Esophagus muscularis mucosa (tissue), 3 donors: ENCODE data around the gene ADK.

Experiments used
- CTCF ChIP-seq, 3 experiments: fragments of 200-600 bp in 2 of 3; fragments of 450-650 bp in 1 of 3; sonication (generic) in 2 of 3; IDR thresholded peaks; one replicate each; pipeline ENCODE4 v1.5.1; 2017 to 2019; ENCODE audit warnings: antibody characterized with exemption in 3 of 3, mild to moderate bottlenecking in 2 of 3, moderate library complexity in 1 of 3
- POLR2A ChIP-seq: fragments of 450-650 bp; IDR thresholded peaks from one replicate; pipeline ENCODE4 v1.6.1; 2017; ENCODE audit warnings: antibody characterized with exemption, moderate library complexity, mild to moderate bottlenecking, low read depth

GRCh38 chr10:74733612-74734011 lies 582.6 kb downstream of the ADK start:
- no peak for TF ChIP-seq POLR2A
- no peak for TF ChIP-seq CTCF (IDR thresholded peaks at IDR 0.05)
